HG03066 (cell line): ENCODE data around the gene ZNF141.
"Not testable (repeated sequence)": the region's sequence is repeated elsewhere in the genome, so short reads cannot be mapped to it uniquely, and the experiment has no call there.

Source experiments
- ATAC-seq: cut with Tn5 transposase; IDR thresholded peaks from one replicate; pipeline ENCODE4 v1.9.1; 2021; ENCODE audit warnings: low read depth; ENCODE audit not compliant: unreplicated experiment

Gene ZNF141

DNA sequence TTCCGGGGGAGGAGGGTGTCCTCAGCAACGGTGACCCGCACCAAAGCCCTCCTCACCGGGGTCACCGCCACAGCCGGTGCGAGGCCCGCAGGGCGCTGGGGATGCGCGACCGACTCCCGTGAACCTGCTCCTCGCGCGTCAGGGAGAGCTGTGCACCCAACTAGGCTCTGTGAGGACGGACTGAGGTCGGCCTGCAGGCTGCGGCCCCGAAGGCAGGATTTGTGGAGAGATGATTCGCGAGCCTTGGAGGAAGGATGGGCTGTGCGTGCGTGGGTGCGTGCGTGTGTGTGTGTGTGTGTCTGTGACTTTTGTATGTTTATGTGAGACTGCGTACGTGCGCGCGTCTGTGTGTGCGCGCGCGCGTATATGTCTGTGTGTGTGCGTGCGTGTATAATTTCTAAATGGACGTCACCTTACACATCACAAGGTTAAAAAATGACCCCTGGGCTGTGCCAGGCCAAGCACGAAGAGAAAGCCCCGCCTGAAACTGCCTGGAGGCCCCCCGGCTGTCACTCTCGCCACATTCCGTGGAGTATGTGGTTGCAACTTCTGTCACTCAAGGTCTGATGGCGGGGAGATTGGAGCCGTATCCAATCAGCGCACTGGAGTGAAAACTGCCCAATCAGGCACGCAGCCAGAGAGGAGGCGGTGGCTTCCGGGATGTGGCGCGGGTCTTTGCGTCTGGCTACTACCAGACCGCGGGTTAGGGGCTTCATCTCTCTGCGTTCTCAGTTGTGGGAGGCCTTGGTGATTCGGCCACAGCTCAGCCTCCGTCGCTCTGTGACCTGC lies at the start of gene ZNF141:
ZNF141 (plus strand) TSS at position 672 of the 789 bp plus-strand sequence. CDS start 170 bp downstream, outside the sequence.
- ATAC-seq: peak; percentile 95

DNA sequence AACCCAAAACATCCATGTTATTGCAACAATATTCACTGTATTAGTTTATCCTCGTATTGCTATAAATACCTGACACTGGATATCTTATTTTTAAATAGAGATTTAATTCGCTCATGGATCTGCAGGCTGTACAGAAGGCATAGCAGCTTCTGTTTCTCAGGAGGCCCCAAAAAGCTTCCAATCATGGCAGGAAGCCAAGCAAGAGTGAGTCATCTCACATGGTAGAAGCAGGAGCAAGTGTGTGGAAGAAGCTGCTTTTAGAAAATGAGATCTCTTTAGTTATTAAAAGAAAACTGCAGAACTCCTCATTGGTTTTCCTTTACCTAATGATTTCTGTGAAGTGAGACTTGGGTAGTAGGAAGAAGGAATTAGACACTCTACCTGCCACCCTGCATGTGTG lies 48.7 kb upstream of the ZNF141 start:
- ATAC-seq: no peak

DNA sequence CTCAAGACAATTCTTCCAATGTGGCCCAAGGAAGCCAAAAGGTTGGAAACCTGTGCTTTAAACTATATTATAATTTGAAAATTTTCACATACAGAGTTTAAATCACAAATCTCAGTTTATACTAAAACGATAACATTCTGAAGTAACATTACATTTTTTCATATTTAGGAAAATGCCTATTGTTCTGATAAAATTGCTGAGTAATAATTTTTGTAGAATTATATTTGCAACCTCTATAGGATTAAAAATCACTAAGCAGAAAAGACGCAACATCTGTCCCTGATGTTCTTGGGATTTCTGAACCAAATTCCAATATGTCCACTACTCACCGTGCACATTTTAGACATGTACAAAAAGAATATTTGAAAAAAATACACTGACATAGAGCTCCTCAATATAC lies 42.9 kb upstream of the ZNF141 start:
- ATAC-seq: no peak

DNA sequence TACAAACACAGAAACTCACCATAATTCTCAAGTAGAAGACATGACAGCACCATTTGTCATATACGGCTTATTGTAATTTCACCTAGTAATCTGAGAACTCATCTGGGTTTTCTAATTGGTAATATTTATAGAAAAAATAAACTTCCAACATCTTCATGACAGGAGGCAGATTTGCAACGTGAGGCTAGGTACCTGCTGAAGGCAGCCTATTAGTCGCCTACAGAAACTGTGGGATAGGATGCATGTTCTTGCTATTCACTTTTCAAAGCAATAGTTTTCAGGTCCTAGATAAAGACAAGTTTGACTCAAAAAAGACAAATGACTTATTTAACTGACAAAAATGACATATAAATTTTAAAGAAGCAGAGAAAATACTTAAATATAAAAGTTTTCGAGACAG lies 35.2 kb upstream of the ZNF141 start:
- ATAC-seq: no peak

DNA sequence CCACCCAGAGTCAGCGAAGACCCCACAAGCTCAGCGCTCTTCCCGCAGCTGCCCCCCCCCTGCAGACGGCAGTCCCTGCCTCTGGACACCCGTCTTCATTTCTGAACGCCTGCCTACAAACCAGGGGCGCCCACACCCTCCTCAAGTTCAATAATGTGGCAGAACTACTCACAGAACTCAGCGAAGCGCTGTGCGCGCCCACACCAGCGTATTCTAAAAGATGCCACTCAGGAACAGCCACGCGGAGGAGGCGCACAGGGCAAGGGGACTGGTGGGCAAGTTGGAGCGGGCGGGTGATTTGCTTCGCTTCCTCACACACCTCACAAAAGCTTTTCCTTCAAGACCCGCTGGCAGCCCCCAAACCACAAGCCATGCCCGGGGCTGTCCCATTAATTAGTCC lies 33.1 kb upstream of the ZNF141 start:
- not testable (repeated sequence) for ATAC-seq

DNA sequence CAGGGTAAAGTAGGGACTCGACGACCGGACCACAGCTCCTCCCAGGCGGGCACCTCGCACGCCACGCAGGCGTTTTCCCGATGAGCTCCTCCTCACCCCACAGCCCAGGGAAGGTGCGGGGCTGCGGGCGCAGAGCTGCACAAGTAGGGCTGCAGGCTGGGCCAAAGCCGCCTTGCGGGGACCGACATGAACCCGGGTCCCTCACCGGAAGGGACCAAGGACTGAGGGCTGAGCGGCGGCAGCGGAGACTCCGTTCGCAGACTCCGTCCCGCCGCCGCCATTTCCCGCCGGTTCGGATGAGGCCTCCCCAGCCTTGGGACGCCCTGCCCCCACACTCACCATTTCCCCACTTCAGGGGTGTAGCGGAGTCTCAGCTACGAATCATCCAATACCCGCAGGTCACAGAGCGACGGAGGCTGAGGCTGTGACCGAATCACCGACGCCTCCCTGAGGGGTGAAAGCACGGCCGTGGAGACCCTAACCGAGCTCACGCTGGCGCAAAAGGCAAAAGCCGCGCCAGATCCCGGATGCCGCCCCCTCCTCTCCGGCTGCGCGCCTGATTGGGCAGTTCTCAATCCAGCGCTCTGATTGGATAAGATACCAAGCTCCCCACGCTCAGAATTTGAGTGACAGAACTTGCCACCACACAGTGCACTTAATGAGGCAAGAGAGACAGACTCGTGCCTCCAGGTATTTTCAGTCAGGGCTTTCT lies 32.5 kb upstream of the ZNF141 start, which contains the start of gene ZNF732:
ZNF732 (minus strand) TSS at position 506 of the 712 bp plus-strand sequence; CDS start at position 342, 164 bp downstream.
- ATAC-seq: no peak

DNA sequence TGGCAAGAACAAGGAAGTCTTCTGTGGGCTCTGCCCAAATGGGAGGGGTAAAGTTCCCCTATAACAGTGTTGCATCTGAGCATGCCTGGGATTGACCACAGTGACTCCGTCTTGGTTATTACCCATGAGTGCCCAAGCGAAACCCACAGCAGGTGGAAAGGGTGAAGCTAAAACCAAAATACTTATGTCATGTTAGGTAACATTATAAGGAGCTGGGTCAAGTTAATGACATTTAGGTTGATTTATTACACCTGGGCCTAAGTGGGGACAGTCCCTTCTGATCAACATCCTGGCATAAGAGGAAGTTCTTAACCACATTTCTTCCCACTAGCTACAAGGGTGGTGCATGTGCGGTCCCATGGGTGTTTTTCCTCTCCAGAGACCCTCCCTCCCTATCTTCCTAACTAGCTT lies 31.1 kb upstream of the ZNF141 start:
- ATAC-seq: no peak

DNA sequence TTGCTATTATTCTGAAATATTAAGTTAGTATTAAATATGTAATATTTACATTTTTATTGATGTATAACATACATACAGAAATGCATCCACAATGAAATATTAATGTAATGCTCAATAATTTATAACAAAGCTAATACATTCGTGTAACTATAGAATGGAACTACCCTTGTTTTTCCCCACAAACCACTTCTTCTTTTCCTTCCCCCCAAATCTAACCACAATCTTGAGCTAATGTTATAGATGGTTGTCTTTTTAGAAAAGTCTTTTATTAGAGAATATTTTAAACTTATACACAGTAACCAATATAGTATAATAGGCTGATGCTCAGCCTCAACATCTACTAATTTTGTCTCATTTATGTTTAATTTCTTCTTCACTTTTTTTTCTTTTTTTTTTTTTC lies 27.8 kb upstream of the ZNF141 start:
- no peak for ATAC-seq

DNA sequence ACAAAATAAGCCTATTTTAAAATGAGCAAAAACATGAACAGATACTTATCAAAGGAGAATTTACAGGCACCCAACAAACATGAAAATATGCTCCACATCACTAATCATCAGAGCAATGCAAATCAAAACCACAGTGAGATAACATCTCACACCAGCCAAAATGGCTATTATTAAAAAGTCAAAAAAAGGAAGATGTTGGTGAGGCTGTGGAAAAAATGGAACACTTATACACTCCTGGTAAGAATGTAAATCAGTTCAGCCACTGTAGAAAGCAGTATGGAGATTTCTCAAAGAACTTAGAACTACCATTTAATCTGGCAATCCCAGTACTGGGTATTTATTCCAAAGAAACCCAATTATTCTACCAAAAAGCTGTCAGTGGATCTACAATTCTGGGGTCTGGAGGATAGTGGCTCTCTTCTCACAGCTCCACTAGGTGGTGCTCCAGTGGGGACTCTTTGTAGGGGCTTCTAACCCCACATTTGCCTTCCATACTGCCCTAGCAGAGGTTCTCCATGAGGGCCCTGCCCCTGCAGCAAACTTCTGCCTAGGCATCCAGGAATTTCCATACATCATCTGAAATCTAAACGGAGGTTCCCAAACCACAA lies 23.2 kb upstream of the ZNF141 start:
- ATAC-seq: no peak

DNA sequence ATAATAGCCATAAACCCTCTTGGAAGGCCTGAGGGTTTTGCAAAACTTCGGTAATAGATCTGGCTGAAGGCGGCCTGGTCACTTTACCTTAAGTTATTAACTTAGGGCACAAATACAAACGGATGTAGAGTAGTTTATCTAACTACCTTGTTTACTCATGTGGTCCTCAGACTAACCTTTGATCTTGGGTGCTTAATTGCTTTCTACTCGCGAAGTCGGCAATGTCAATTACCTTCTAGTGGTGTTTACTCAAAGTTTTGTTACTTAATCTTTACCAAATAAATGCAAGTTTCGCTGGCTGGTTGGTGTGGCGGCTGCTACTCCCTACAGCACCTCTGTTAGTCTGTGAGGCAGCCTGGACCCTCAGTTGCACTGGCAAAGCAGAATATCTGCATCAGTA lies 8.9 kb upstream of the ZNF141 start:
- ATAC-seq: no peak

DNA sequence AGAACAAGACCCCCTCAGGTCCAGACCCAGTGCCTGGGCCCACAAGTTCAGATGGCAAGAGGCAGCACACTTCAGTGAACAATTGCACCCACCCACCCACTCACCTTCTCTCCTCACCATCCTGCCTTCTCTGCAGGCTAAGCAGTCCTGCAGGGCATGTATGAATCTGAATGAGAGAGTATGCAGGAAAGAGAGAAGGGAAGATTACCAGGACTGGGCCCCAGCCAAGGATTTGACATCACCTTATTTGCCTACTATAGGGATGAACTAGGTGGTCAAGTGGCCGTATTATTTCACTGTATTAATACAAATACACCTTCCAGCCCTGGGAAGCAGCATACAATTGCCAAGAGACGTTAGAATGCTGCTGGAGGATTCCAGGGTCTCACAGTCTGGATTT lies 2.1 kb upstream of the ZNF141 start:
- ATAC-seq: no peak

DNA sequence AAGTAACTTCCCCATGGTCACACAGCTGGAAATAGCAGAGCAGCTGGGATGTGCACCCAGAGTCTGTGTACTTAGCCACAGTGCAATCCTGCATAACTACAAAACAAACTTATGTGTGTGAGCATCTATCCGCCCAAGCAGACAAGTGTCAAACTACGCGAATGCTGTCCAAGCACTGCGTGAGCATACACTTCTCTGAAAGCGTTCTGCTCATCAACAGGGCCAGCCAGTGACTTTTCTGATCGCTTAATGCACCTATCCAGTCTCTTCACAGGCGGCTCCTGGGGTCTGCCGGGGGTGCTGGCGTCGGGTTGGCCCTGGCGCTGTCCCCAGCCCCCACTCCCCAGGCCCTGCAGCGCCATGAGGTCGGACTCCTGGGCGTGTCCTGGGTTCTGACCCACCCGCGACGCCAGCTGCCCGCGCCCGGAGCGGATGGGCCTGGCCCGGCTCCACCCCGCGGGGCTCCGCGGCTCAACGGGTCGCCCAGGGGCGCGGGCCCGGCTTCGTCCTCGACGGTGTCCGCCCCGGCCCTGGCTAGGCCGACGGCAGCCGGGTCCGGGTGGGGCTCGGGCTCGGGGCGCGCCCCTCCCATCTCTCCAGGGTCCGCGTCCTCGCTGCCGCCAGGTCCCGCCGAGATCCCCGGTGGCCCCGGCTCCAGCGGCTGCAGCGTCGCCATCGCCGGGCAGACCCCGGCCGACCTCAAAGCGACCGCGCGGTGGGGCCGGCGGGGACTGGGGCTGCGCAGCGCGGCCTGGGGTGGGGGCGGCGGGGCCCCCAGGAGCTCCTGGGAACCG lies 1.3 kb upstream of the ZNF141 start:
- no peak for ATAC-seq

DNA sequence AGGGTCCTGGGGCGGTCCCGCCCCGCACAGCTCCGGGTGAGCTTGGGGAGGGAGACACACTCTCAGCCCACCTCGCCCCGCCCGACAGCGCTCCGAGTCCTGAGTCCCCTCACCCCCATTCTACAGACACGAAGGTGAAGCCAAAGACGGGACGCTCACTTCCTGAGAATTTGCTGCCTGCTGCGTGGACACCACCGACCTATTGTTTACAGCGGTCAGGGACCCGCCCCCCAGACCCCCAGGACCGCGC lies 796 bp upstream of the ZNF141 start:
- ATAC-seq: peak; percentile 0

DNA sequence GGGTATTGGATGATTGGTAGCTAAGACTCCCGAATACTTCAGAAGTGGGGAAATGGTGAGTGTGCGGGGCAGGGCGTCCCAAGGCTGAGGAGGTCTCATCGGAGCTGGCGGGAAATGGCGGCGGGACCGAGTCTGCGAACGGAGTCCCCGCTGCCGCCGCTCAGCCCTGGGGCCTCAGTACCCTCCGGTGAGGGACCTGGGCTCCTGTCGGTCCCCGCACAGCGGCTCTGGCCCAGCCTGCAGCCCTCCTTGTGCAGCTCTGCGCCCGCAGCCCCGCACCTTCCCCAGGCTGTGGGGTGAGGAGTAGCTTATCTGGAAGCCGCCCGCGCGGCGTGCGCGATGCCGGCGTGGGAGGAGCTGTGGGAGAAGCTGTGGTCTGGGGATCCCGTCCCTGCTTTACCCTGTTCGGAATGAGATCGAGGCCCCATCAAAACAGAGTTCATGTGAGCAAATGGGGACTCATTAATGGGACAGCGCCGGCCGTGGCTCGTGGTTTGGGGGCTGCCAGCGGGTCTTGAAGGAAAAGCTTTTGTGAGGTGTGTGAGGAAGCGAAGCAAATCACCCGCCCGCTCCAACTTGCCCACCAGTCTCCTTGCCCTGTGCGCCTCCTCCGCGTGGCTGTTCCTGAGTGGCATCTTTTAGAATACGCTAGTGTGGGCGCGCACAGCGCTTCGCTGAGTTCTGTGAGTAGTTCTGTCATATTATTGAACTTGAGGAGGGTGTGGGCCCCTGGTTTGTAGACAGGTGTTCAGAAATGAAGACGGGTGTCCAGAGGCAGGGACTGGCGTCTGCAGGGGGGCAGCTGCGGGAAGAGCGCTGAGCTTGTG lies 531 bp downstream of the ZNF141 start:
- peak; percentile 33 for ATAC-seq

DNA sequence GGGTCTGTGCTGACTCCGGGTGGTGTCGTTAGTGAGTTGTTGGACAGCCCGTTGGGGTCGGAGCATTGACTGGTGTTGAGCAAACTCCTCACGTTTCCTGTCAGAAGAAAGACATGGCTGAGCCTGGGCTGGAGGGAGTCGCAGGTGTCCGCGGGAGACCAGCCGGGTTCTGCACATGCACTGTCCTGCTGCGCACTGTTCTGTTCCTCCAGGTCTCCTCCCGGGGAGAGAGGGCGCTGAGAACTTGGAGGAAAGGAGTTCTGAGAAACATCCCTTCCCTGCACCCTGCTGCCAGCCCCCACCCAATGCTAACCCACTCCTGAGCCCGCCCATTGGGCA lies 1.1 kb downstream of the ZNF141 start:
- no peak for ATAC-seq

DNA sequence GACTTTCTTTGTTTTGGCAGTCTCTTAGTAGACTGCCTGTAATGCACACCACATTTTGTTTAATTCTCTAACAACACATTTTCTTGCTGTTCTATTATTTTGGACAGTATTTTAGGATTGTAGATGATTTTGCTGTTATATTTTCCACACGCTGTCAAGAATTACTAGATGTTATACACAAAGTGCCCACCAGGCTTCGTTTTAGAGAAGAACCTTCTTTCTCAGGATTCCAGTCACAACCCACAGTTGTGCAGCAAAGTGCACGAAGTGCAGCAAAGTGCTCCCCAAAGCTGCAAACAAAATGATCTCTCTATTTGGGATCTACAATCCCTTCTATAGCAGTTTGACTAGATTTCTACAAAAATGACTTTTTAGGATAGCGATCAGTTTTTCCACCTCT lies 2.4 kb downstream of the ZNF141 start:
- ATAC-seq: no peak

DNA sequence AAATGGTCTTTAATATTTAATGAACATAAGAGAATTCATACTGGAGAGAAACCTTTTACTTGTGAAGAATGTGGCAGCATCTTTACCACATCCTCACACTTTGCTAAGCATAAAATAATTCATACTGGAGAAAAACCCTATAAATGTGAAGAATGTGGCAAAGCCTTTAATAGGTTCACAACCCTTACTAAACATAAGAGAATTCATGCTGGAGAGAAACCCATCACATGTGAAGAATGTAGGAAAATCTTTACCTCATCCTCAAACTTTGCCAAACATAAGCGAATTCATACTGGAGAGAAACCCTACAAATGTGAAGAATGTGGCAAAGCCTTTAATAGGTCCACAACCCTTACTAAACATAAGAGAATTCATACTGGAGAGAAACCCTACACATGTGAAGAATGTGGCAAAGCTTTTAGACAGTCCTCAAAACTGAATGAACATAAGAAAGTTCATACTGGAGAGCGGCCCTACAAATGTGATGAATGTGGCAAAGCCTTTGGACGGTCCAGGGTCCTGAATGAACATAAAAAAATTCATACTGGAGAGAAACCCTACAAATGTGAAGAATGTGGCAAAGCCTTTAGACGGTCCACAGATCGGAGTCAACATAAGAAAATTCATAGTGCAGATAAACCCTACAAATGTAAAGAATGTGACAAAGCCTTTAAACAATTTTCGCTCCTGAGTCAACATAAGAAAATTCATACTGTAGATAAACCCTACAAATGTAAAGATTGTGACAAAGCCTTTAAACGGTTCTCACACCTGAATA lies 35.6 kb downstream of the ZNF141 start:
- ATAC-seq: no peak

DNA sequence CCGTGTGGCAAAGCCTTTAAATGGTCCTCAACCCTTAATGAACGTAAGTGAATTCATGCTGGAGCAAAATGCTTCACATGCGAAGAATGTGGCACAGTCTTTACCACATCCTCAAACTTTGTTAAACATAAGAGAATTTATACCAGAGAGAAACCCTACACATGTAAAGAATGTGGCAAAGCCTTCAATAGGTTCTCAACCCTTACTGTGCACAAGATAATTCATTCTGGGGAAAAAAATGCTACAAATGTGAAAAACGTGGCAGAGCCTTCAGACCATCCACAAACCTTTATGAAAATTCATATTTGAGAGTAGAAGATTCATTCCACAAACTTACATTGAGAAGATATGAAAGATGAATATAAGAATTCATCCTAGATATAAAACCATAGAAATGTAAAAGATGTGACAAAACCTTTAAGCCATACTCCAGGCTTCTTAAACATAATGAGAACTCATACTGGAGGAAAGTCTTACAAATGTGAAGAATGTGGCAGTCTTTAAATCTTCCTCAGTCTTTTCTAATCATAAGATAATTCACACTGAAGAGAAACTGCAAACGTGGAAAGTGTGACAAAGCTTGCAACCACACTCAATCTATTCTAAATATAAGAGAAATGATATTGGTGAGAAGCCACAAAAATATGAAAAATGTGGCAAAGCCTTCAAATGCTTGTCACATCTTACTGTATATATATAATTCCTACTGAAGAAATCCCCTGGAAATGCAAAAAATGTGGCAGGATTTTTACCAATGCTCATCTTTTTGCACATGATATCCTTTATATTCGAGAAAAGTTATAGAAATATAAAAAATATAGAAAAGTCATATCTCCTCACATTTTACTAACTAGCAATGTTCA lies 36.9 kb downstream of the ZNF141 start:
- ATAC-seq: no peak
